ENCODE data around the gene NXPH1. TPM values are rescaled to one million over a fixed set of nuclear protein-coding genes. Genes with fewer than 3 reads are reported as not detected.

NXPH1 gene
- total and polyA plus RNA-seq, 7 donors: not detected

- no peaks in the 10 kb centered on the region for H3K27me3 ChIP-seq (ENCODE audit: insufficient read depth in 3 of 3, low read length in 2 of 3)
- no peak overlapping the region for H3K27ac ChIP-seq
- no peak for ATAC-seq
- H3K4me1 ChIP-seq: no peaks in the 10 kb centered on the region
- H3K36me3 ChIP-seq (ENCODE audit: insufficient read depth in 1 of 2, low read depth in 1 of 2): no peaks in the 10 kb centered on the region
- TF ChIP-seq CTCF (IDR thresholded peaks at IDR 0.05): no peak
- intact Hi-C loops (cut with DNase I): no loop called here
- H3K9me3 ChIP-seq: no peaks in the 10 kb centered on the region
- DNase-seq: no peak
- no peak overlapping the region for H3K4me3 ChIP-seq
- 29 to 48% (median 30%) methylated on average over 1 of the region's 1 CpG for WGBS, 3 donors
These were observed 313.9 kb downstream of the NXPH1 start for GRCh38 chr7:8747338-8747737.

- Histone ChIP-seq H3K4me1 (no peaks in the 10 kb centered on the region), H3K27ac (no peak overlapping the region), H3K27me3 (ENCODE audit: insufficient read depth in 3 of 3, low read length in 2 of 3) (no peaks in the 10 kb centered on the region), H3K9me3 (no peaks in the 10 kb centered on the region), H3K4me3 (no peak overlapping the region), H3K36me3 (ENCODE audit: insufficient read depth in 1 of 2, low read depth in 1 of 2) (no peaks in the 10 kb centered on the region)
- ATAC-seq (no peak), DNase-seq (no peak)
- no peak for TF ChIP-seq CTCF (IDR thresholded peaks at IDR 0.05)
- intact Hi-C loops (cut with DNase I): no loop called here
- WGBS, 3 donors: 79 to 82% (median 80%) methylated on average over 4 of the region's 4 CpGs
These were observed 318.3 kb downstream of the NXPH1 start for GRCh38 chr7:8751557-8752231.

GRCh38 chr7:8753355-8753754, 319.9 kb downstream of the NXPH1 start:
- Histone ChIP-seq H3K4me3 (no peak overlapping the region), H3K36me3 (ENCODE audit: insufficient read depth in 1 of 2, low read depth in 1 of 2) (no peaks in the 10 kb centered on the region), H3K9me3 (no peaks in the 10 kb centered on the region), H3K27ac (no peak overlapping the region), H3K4me1 (no peaks in the 10 kb centered on the region), H3K27me3 (ENCODE audit: insufficient read depth in 3 of 3, low read length in 2 of 3) (no peaks in the 10 kb centered on the region)
- DNase-seq: no peak
- intact Hi-C loops (cut with DNase I): no loop called here
- 78 to 85% (median 81%) methylated on average over 3 of the region's 3 CpGs for WGBS, 3 donors
- TF ChIP-seq CTCF (IDR thresholded peaks at IDR 0.05): no peak
- no peak for ATAC-seq

- Histone ChIP-seq H3K9me3 (no peaks in the 10 kb centered on the region), H3K27ac (no peak overlapping the region), H3K36me3 (ENCODE audit: insufficient read depth in 1 of 2, low read depth in 1 of 2) (no peaks in the 10 kb centered on the region), H3K4me1 (no peaks in the 10 kb centered on the region), H3K27me3 (ENCODE audit: insufficient read depth in 3 of 3, low read length in 2 of 3) (no peaks in the 10 kb centered on the region), H3K4me3 (no peak overlapping the region)
- DNase-seq (no peak), ATAC-seq (no peak)
- TF ChIP-seq CTCF (IDR thresholded peaks at IDR 0.05): no peak
- intact Hi-C loops (cut with DNase I): no loop called here
- WGBS, 3 donors: 71 to 84% (median 74%) methylated on average over 1 of the region's 1 CpG
These were observed 328.3 kb downstream of the NXPH1 start for GRCh38 chr7:8761731-8762130.

GRCh38 chr7:8762803-8763202, 329.4 kb downstream of the NXPH1 start:
- no peaks in the 10 kb centered on the region for H3K9me3 ChIP-seq
- DNase-seq (no peak), ATAC-seq (no peak)
- no peak overlapping the region for H3K4me3 ChIP-seq
- TF ChIP-seq CTCF (IDR thresholded peaks at IDR 0.05): no peak
- H3K4me1 ChIP-seq: no peaks in the 10 kb centered on the region
- H3K27ac ChIP-seq: no peak overlapping the region
- no peaks in the 10 kb centered on the region for H3K27me3 ChIP-seq (ENCODE audit: insufficient read depth in 3 of 3, low read length in 2 of 3)
- no peaks in the 10 kb centered on the region for H3K36me3 ChIP-seq (ENCODE audit: insufficient read depth in 1 of 2, low read depth in 1 of 2)
- WGBS, 3 donors: 74 to 78% (median 76%) methylated on average over 9 of the region's 9 CpGs
- intact Hi-C loops (cut with DNase I): no loop called here
